HG03354 (cell line): Measurements from ENCODE around the gene ZNF691.
"Not testable (repeated sequence)": the region's sequence is repeated elsewhere in the genome, so short reads cannot be mapped to it uniquely, and the experiment has no call there.

Experiments
- ATAC-seq: cut with Tn5 transposase; IDR thresholded peaks from one replicate; pipeline ENCODE4 v1.9.1; 2021; ENCODE audit warnings: mild to moderate bottlenecking; ENCODE audit not compliant: unreplicated experiment, poor library complexity, severe bottlenecking

ZNF691 gene

DNA sequence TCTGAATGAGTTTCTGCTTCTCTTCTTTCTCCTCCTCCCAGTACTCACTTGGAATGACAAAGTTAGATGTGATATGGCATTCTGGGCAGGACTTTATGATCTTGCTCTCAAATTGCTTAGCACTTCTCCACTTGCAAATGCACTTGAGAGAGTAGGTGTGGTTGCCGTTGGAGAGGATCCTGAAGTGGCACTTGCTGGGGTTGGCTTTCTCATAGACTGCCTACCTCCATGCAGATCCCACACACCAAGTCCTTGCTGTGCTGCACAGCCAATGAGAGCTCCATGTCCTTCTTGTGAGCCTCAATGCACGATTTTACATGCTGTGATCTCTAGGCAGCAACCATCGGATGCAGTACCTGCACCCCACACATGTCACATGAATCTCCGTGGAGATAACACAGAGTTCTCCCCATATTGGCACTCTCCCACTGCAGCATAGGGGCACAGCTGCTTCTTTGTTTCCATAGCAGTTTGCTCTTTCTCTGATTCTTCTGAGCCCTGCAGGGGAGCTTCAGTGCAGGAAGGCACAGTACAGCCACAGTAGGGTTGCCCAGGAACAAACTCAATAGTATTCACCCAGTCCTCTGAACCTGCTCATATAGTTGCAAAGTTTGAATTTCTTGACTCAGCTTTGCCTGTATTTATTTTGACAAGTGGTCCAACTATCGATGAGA is 45.2 kb downstream of the ZNF691 start:
- ATAC-seq: no peak

DNA sequence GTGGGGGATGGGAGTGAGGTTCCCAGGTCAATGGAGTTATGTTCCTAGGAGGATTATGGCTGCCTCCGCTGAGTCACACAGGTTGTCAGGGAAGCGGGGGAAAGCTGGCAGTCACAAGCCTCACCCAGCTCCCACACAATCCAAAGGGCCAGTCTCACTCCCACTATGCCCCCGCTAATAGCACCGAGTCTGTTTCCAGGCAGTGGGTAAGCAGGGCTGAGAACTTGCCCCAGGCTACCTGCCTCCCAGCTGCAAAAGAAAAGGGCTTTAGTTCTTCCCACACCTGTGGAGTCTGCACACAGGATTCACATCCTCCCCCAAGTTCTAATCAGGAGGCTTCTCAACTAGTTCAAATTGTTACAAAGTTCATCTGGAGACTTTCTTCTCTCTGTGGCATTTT is 53.5 kb downstream of the ZNF691 start:
- ATAC-seq: not testable (repeated sequence)
